Coronary artery (tissue), 2 donors: ENCODE measurements around the gene CARD11.

Source experiments
- DNase-seq: peaks from one replicate; pipeline ENCODE4 v3.0.0-alpha.2; 2017; ENCODE audit warnings: low spot score
- H3K27ac ChIP-seq, 2 donors: fragments of 200-600 bp; sonication (generic); one replicate each; pipeline ENCODE4 v1.5.1; 2016 to 2019
- H3K4me3 ChIP-seq: fragments of 200-600 bp; sonication (generic); 2 replicates; pipeline ENCODE4 v1.5.1; 2016; ENCODE audit warnings: mild to moderate bottlenecking, moderate library complexity
- TF ChIP-seq, protein P1 (sequence below): fragments of 200-600 bp; sonication (generic); IDR thresholded peaks from one replicate; pipeline ENCODE4 v1.5.1; 2019; ENCODE audit warnings: antibody characterized with exemption

Gene CARD11

DNA sequence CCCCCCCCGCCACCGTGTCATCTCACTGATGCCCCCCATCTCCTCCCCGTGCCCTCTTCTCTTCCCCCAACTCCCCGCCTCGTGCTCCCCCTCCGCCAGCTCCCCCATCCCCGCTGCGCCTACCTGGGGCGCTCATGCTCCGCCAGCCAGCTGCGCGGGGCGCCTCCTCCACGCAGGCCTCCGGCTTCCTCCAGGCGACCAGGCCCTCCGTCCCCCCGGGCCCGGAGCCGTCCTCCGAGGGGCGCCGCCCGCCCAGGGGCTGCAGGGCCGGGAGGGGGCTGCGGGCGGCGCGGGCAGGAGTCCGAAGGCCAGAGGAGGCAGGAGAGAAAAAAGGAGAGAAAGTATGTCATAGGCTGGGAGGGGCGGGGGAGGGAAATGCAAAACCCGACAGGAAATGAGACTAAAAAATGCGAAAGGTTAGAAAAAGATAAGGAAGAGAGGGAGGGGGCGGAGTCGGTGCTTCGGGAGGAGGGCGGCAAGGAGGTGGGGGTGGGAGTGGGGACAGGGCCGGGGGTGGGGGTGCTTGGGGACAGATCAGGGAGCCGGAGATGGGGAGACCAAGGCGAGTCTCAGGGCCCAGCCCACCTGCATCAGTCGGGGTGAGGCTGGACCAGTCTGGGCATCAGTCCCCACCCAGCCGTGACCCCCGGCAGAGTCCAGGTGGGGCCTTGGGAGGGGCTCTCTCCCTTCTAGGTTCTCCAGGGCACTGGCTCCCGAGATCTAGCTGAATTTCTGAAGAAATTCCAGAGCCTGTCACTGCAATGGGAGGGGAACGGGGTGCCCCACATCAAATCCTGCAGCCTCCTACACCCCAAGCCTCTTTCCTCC lies at the start of gene CARD11:
Gene CARD11 (minus strand): TSS at position 324 of the 828 bp plus-strand sequence. CDS start 85,361 bp downstream, outside the sequence.
- TF ChIP-seq, protein P1, sequence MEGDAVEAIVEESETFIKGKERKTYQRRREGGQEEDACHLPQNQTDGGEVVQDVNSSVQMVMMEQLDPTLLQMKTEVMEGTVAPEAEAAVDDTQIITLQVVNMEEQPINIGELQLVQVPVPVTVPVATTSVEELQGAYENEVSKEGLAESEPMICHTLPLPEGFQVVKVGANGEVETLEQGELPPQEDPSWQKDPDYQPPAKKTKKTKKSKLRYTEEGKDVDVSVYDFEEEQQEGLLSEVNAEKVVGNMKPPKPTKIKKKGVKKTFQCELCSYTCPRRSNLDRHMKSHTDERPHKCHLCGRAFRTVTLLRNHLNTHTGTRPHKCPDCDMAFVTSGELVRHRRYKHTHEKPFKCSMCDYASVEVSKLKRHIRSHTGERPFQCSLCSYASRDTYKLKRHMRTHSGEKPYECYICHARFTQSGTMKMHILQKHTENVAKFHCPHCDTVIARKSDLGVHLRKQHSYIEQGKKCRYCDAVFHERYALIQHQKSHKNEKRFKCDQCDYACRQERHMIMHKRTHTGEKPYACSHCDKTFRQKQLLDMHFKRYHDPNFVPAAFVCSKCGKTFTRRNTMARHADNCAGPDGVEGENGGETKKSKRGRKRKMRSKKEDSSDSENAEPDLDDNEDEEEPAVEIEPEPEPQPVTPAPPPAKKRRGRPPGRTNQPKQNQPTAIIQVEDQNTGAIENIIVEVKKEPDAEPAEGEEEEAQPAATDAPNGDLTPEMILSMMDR = no peak
- peak within 1 kb of the TSS; percentile 58 for H3K4me3 ChIP-seq
- DNase-seq = peak; percentile 59
- H3K27ac ChIP-seq = no peak within 1 kb of the TSS

DNA sequence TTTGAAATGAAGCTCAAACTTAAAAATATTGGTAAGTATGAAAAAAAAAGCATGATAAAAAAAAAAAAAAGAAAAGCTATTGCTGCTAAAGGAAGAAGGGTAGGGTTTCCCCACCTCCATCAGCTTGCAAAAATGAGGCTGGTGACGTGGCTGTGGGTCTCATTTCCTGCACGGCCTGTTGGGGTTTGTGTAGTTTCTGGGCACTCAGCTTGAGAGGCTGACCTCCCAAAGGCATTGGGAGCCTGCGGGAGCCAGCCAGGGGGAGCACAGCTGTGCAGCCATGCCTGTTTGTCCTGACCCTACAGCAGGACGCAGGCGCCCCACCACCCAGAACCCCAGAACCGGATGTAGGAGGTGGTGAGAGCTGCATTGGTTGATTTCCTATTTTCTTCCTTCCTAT lies 48.8 kb upstream of the CARD11 start:
- Histone ChIP-seq H3K27ac (no peak overlapping the region), H3K4me3 (no peak overlapping the region)
- TF ChIP-seq, protein P1 = no peak
- DNase-seq = no peak

DNA sequence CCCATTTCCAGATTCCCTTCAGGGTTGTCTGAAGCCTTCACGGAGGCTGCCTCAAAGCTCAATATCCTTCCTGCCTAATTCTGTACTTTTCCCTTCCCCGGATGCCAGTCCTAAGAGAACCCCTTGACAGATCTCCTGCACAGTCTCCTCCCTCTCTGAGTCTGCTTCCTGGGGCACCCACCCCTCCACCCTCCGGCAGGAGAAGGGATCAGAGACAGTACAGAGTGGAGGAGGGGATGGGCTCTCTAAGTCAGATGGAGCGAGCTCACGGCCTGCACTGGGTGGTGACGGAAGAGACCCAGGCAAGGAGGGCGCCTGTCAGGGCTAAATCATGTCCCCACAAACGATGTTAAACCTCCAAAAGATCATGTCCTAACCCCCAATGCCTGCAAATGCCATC lies 48.0 kb upstream of the CARD11 start:
- no peak overlapping the region for H3K27ac ChIP-seq
- TF ChIP-seq, protein P1 = no peak

DNA sequence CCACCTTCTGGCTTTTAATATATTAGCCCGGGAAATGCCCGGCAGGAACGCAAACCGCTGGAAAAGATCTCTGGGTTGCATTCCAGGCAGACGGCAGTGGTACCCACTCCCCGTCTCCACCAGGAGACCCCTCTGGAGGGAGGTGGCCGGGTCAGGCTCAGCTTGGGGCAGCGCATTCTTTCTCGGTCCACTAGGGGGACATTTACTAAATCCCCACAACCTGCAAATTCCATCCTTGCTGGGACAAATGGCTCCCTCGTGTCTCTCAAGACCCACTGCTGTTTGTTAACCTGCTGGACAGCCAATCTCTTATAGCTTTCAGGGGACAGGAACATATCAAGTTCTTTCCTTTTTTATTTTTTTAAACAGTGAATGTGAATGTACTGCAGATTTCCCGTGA lies 45.8 kb upstream of the CARD11 start:
- no peak for DNase-seq
- H3K4me3 ChIP-seq = no peak overlapping the region
- H3K27ac ChIP-seq = no peak overlapping the region
- TF ChIP-seq, protein P1 = no peak

More for the DNA sequence above, 48.0 kb upstream of the CARD11 start:
- DNase-seq = no peak
- no peak overlapping the region for H3K4me3 ChIP-seq

DNA sequence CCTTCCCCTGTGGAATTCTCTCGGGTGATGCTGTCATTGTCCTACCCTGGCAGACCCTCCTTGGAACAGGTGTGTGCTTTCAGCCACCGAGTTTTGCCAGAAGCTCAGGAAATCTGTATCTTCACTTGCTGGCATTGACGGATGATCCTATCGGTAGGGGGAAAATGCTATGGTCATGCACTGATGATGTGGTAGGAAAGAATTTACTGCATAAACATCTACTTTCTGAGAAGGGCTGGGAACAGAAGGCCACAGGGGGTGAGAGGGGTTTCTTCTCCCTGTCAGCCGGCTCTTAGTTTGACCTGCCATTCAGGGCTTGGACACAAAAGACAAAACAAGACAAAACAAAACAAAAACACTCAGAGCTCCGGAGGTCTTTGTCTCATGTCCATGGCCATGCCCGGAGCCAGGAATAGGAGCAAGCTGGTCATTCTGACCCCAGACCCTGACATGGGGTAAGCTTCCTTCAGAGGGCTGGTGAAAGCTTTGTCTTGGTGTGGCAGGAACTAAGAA lies 43.6 kb upstream of the CARD11 start:
- DNase-seq = no peak
- Histone ChIP-seq H3K27ac (peak overlapping the region in 1 of 2 donors; percentile 22), H3K4me3 (peak overlapping the region; percentile 7)
- TF ChIP-seq, protein P1 = no peak

DNA sequence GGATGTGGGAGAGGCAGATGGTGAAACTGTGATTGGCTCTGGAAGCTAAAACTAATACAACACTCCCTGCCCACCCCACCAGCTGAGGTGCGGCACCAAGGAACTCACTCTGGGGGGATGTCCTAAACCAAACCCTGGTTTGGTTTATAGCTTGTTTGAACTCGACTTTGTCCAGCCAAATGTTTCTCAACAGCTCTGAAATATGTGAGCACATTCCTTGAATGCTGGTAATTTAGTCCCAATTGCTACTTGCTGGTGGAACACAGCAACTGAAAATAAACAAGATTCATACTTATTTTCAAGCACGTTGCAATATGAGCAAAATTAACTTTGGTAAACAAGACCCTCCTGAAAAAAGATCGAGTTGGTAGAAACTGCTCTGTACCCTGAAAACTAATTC lies 39.7 kb upstream of the CARD11 start:
- Histone ChIP-seq H3K4me3 (no peak overlapping the region), H3K27ac (no peak overlapping the region)
- TF ChIP-seq, protein P1 = no peak
- DNase-seq = no peak

DNA sequence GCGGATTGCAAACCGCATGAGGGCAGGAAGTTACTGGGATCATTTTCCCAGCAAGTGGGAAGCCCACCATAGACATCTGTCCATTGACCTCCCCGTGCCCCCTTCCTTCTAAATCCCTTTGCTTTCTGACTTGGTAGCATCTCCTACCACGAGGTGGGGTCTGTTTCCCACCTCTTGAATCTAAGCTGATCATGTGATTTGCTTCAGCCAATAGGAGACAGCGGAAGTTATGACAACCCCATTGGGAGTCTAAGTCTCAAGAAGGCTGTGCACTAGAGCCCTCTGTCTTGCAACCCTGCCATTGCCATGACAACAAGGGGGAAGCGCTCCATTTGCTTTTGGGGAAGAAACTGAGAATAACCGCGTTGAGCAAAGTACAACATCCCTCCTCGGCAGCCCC lies 39.2 kb upstream of the CARD11 start:
- H3K27ac ChIP-seq = no peak overlapping the region
- no peak for DNase-seq
- TF ChIP-seq, protein P1 = no peak
- no peak overlapping the region for H3K4me3 ChIP-seq
